Loucy (cell line): ENCODE data around the gene ERH.

Experiments used
- CTCF ChIP-seq: fragments of 200-600 bp; sonication (generic); conservative IDR thresholded peaks from 2 replicates; pipeline ENCODE4 v1.5.1; 2014; ENCODE audit warnings: mild to moderate bottlenecking, antibody characterized with exemption, low read length
- EZH2phosphoT487 ChIP-seq: fragments of 200-600 bp; IDR thresholded peaks from 2 replicates; pipeline ENCODE4 v1.6.1; 2018; ENCODE audit warnings: antibody characterized with exemption, mild to moderate bottlenecking, moderate library complexity, borderline replicate concordance

GRCh38 chr14:69335371-69335771, 62.7 kb downstream of the ERH start:
- no peak for TF ChIP-seq CTCF
- no peak for TF ChIP-seq EZH2phosphoT487
